IMR-90 (cell line): ENCODE results near the gene LRRC7.

Source experiments
- CEBPB ChIP-seq: IDR thresholded peaks from 2 replicates; pipeline ENCODE4 v1.6.1; 2012; ENCODE audit warnings: low read depth, low read length, improper control_type of control experiment
- CHD1 ChIP-seq: IDR thresholded peaks from 2 replicates; pipeline ENCODE4 v1.6.1; 2012; ENCODE audit warnings: low read depth, low read length, improper control_type of control experiment
- FOS ChIP-seq: fragments of 150-350 bp; IDR thresholded peaks from 2 replicates; pipeline ENCODE4 v1.6.1; 2016; ENCODE audit warnings: low read depth, low read length
- POLR2A ChIP-seq: IDR thresholded peaks from 2 replicates; pipeline ENCODE4 v1.6.1; 2012; ENCODE audit warnings: mild to moderate bottlenecking, low read depth, low read length

DNA sequence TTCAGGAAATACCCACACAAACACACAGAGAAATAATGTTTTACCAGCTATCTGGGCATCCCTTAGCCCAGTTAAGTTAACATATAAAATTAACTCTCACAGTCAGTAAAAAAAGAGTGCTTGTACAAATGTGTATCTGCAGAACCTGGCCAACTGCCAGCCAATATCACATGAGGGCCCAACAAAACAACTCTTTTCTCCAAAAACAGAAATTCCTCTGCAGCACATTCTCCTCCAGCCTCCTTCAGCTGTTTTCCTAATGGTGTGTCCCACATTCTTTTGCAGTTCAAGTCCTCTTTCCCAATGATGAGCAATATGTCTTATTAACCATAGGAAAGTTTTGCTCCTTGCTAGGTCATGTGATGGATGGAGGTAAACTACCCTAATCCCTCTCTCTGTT lies 75.5 kb downstream of the LRRC7 start:
- TF ChIP-seq CEBPB = no peak
- no peak for TF ChIP-seq CHD1
- TF ChIP-seq POLR2A = no peak
- TF ChIP-seq FOS = no peak
